Measurements from ENCODE around the gene SEMA4D.

The SEMA4D gene

GRCh38 chr9:89425024-89425805 is 72.7 kb downstream of the SEMA4D start:
- no peak for DNase-seq

GRCh38 chr9:89422151-89422975 is 75.5 kb downstream of the SEMA4D start:
- DNase-seq, result no peak

- no peak for DNase-seq
These were observed 76.3 kb downstream of the SEMA4D start for GRCh38 chr9:89421595-89421994.

GRCh38 chr9:89420397-89421178 is 77.3 kb downstream of the SEMA4D start:
- DNase-seq, result no peak

GRCh38 chr9:89419978-89420394 is 77.9 kb downstream of the SEMA4D start:
- no peak for DNase-seq

- no peak for DNase-seq
These were observed 78.9 kb downstream of the SEMA4D start for GRCh38 chr9:89418882-89419640.

- no peak for DNase-seq
These were observed 79.5 kb downstream of the SEMA4D start for GRCh38 chr9:89418474-89418845.

- DNase-seq, result no peak
These were observed 80.0 kb downstream of the SEMA4D start for GRCh38 chr9:89417832-89418473.

- DNase-seq, result no peak
These were observed 83.1 kb downstream of the SEMA4D start for GRCh38 chr9:89414670-89415324.

GRCh38 chr9:89413963-89414638 is 83.8 kb downstream of the SEMA4D start:
- DNase-seq, result no peak

GRCh38 chr9:89412951-89413350 is 85.0 kb downstream of the SEMA4D start:
- no peak for DNase-seq

GRCh38 chr9:89412541-89412940 is 85.4 kb downstream of the SEMA4D start:
- DNase-seq, result no peak

GRCh38 chr9:89411759-89412158 is 86.2 kb downstream of the SEMA4D start:
- no peak for DNase-seq

- DNase-seq, result peak; percentile 6
These were observed 87.1 kb downstream of the SEMA4D start for GRCh38 chr9:89410641-89411350.

GRCh38 chr9:89410022-89410421 is 87.9 kb downstream of the SEMA4D start:
- no peak for DNase-seq

- DNase-seq, result no peak
These were observed 88.4 kb downstream of the SEMA4D start for GRCh38 chr9:89409466-89409865.

GRCh38 chr9:89408628-89409101 is 89.2 kb downstream of the SEMA4D start:
- no peak for DNase-seq

GRCh38 chr9:89407070-89407469 is 90.8 kb downstream of the SEMA4D start:
- DNase-seq, result no peak

- no peak for DNase-seq
These were observed 92.1 kb downstream of the SEMA4D start for GRCh38 chr9:89405826-89406225.

- DNase-seq, result no peak
These were observed 93.8 kb downstream of the SEMA4D start for GRCh38 chr9:89404074-89404473.

Measured in RPMI8226 (cell line).